HCT116 (cell line): Measurements from ENCODE around the gene ACTN4. TPM values are rescaled to one million over a fixed set of nuclear protein-coding genes. Genes with fewer than 3 reads are reported as not detected.

Experiments
- ATAC-seq: fragments of 200-7000 bp; cut with Tn5 transposase; 2 replicates; pipeline ENCODE4 v1.9.1; 2020; ENCODE audit warnings: mild to moderate bottlenecking, moderate library complexity
- BruUV-seq: library from RNA; stranded (reverse); fragments of 400-500 nt; replicated peaks from 2 replicates; lab custom pipeline; 2021; lab: Mats Ljungman, UMichigan
- CTCF ChIA-PET: fragments of 300-600 bp; sonication (Branson Sonifier 250); formaldehyde crosslinking; loops from one replicate; lab custom pipeline; 2021; ENCODE audit warnings: antibody characterized with exemption; lab: Charles Lee
- POLR2A ChIA-PET: fragments of 300-600, 350-600 bp; sonication (Branson Sonifier 250); formaldehyde crosslinking; loops from one replicate; lab custom pipeline; 2021; ENCODE audit warnings: antibody characterized with exemption; lab: Charles Lee
- RAD21 ChIA-PET, 2 experiments: fragments of 300-600 bp; sonication (Branson Sonifier 250); formaldehyde crosslinking; loops; one replicate each; lab custom pipeline; 2023; ENCODE audit warnings: low total read pairs in 2 of 2; ENCODE audit not compliant: uncharacterized antibody in 2 of 2, unreplicated experiment in 2 of 2, low non-redundant PET in 1 of 2; lab: Charles Lee
- DNase-seq: peaks from one replicate; pipeline ENCODE4 v3.0.0-alpha.2; 2010; ENCODE audit warnings: low read depth, low spot score
- H2AFZ ChIP-seq: fragments of 200-600 bp; shearing (Covaris generic), sonication (generic); 2 replicates; pipeline ENCODE4 v1.6.1; 2017; ENCODE audit warnings: low read depth, mixed run types, mixed read lengths, antibody characterized with exemption, low read length; ENCODE audit not compliant: poor library complexity, severe bottlenecking
- H3K27ac ChIP-seq: 2 replicates; pipeline ENCODE4 v1.5.1; 2012; ENCODE audit warnings: low read depth, low read length
- H3K27me3 ChIP-seq: fragments of 200-600 bp; sonication (generic); 2 replicates; pipeline ENCODE4 v1.6.1; 2016; ENCODE audit warnings: mixed run types, low read length, mixed read lengths; ENCODE audit not compliant: insufficient read depth
- H3K36me3 ChIP-seq, 2 experiments: fragments of 200-500 bp in 1 of 2; fragments of 200-600 bp in 1 of 2; sonication (Bioruptor generic) in 1 of 2; sonication (generic) in 1 of 2; 2 replicates each; pipeline versions ENCODE4 v1.5.1 to v1.6.1; 2014 to 2016; ENCODE audit warnings: low read length in 2 of 2, inconsistent platforms in 1 of 2, mixed read lengths in 1 of 2, mixed run types in 1 of 2; ENCODE audit not compliant: insufficient read depth in 2 of 2, control insufficient read depth in 1 of 2
- H3K4me1 ChIP-seq, 2 experiments: fragments of 200-600 bp in 1 of 2; sonication (generic) in 1 of 2; 2 replicates each; pipeline versions ENCODE4 v1.5.1 to v1.6.1; 2012 to 2017; ENCODE audit warnings: low read length in 2 of 2, inconsistent platforms in 1 of 2, mild to moderate bottlenecking in 1 of 2, mixed read lengths in 1 of 2, mixed run types in 1 of 2, moderate library complexity in 1 of 2; ENCODE audit not compliant: insufficient read depth in 2 of 2, control insufficient read depth in 1 of 2
- H3K4me2 ChIP-seq: fragments of 200-600 bp; sonication (generic); 2 replicates; pipeline ENCODE4 v1.6.1; 2017; ENCODE audit warnings: mixed run types, low read length, mixed read lengths
- H3K4me3 ChIP-seq, 2 experiments: fragments of 200-600 bp in 1 of 2; sonication (generic) in 1 of 2; replicated peaks in 1 of 2; 2 replicates each; pipeline ENCODE4 v1.5.1; 2011 to 2016; ENCODE audit warnings: low read length in 2 of 2, control low read depth in 1 of 2, low read depth in 1 of 2, mild to moderate bottlenecking in 1 of 2, mixed read lengths in 1 of 2, mixed run types in 1 of 2
- H3K79me2 ChIP-seq: fragments of 200-600 bp; sonication (generic); 2 replicates; pipeline ENCODE4 v1.6.1; 2017; ENCODE audit warnings: mild to moderate bottlenecking, mixed run types, low read length, moderate library complexity, mixed read lengths; ENCODE audit not compliant: insufficient read depth
- H3K9ac ChIP-seq: fragments of 200-600 bp; sonication (generic); 2 replicates; pipeline ENCODE4 v1.6.1; 2016; ENCODE audit warnings: low read length, mixed read lengths
- H3K9me2 ChIP-seq: fragments of 200-600 bp; sonication (generic), shearing (Covaris generic); 2 replicates; pipeline ENCODE4 v1.6.1; 2017; ENCODE audit warnings: mixed run types, mild to moderate bottlenecking, moderate library complexity; ENCODE audit not compliant: insufficient read depth
- H3K9me3 ChIP-seq, 2 experiments: fragments of 200-500 bp in 1 of 2; fragments of 200-600 bp in 1 of 2; sonication (Bioruptor generic) in 1 of 2; sonication (generic) in 1 of 2; 2 replicates each; pipeline ENCODE4 v1.6.1; 2014 to 2017; ENCODE audit warnings: low read length in 2 of 2, mixed read lengths in 2 of 2, inconsistent platforms in 1 of 2, low read depth in 1 of 2, mild to moderate bottlenecking in 1 of 2, mixed run types in 1 of 2, moderate library complexity in 1 of 2; ENCODE audit not compliant: control insufficient read depth in 1 of 2, insufficient read depth in 1 of 2
- H4K20me1 ChIP-seq: fragments of 200-600 bp; sonication (generic), shearing (Covaris generic); 2 replicates; pipeline ENCODE4 v1.6.1; 2017; ENCODE audit warnings: mixed run types, mild to moderate bottlenecking, moderate library complexity; ENCODE audit not compliant: insufficient read depth
- CEBPB ChIP-seq: IDR thresholded peaks from 2 replicates; pipeline ENCODE4 v1.6.1; 2012; ENCODE audit warnings: low read depth
- CTCF ChIP-seq, 3 experiments: fragments of 200-600 bp in 1 of 3; sonication (generic) in 1 of 3; IDR thresholded peaks in 2 of 3; conservative IDR thresholded peaks in 1 of 3; 2 replicates each; pipeline ENCODE4 v1.5.1; 2012 to 2017; ENCODE audit warnings: low read depth in 2 of 3, low read length in 2 of 3, antibody characterized with exemption in 1 of 3, borderline replicate concordance in 1 of 3, control low read depth in 1 of 3, mild to moderate bottlenecking in 1 of 3, mixed read lengths in 1 of 3, mixed run types in 1 of 3, moderate library complexity in 1 of 3; ENCODE audit not compliant: insufficient read depth in 1 of 3
- EGR1 ChIP-seq: IDR thresholded peaks from 2 replicates; pipeline ENCODE4 v1.6.1; 2012; ENCODE audit warnings: low read depth
- ELF1 ChIP-seq: IDR thresholded peaks from 2 replicates; pipeline ENCODE4 v1.6.1; 2012; ENCODE audit warnings: low read depth, borderline replicate concordance
- EZH2 ChIP-seq: fragments of 200-600 bp; sonication (generic); IDR thresholded peaks from 2 replicates; pipeline ENCODE4 v1.6.1; 2017; ENCODE audit warnings: antibody characterized with exemption, mixed run types
- EZH2phosphoT487 ChIP-seq: fragments of 200-600 bp; IDR thresholded peaks from 2 replicates; pipeline ENCODE4 v1.6.1; 2018; ENCODE audit warnings: antibody characterized with exemption, borderline replicate concordance
- FOSL1 ChIP-seq: IDR thresholded peaks from 2 replicates; pipeline ENCODE4 v1.6.1; 2012; ENCODE audit warnings: low read depth
- JUND ChIP-seq: IDR thresholded peaks from 2 replicates; pipeline ENCODE4 v1.6.1; 2012
- MAX ChIP-seq: IDR thresholded peaks from 2 replicates; pipeline ENCODE4 v1.6.1; 2012
- SIN3A ChIP-seq: IDR thresholded peaks from 2 replicates; pipeline ENCODE4 v1.6.1; 2012; ENCODE audit warnings: low read depth
- SP1 ChIP-seq: IDR thresholded peaks from 2 replicates; pipeline ENCODE4 v1.6.1; 2012; ENCODE audit warnings: low read depth
- SRF ChIP-seq: IDR thresholded peaks from 2 replicates; pipeline ENCODE4 v1.6.1; 2012; ENCODE audit warnings: low read depth
- TCF7L2 ChIP-seq: IDR thresholded peaks from 2 replicates; pipeline ENCODE4 v1.7.0; 2011; ENCODE audit warnings: borderline replicate concordance, inconsistent platforms; ENCODE audit not compliant: insufficient read depth, insufficient read length; ENCODE audit errors: extremely low read depth
- ZNF274 ChIP-seq: fragments of 200-500 bp; sonication (Bioruptor generic); IDR thresholded peaks from 2 replicates; pipeline ENCODE4 v1.6.1; 2014; ENCODE audit warnings: mild to moderate bottlenecking, low read depth, low read length, inconsistent platforms
- intact Hi-C: fragments of 100-400 bp; cut with micrococcal nuclease; formaldehyde crosslinking; loops from 2 replicates; pipeline ENCODE4 v1.10.0; 2022
- total RNA-seq: library from RNA; stranded (reverse); gene quantifications from one replicate; pipeline ENCODE4 v1.2.1, GENCODE V29; 2021; ENCODE audit not compliant: unreplicated experiment
- TF ChIP-seq, protein P1 (sequence below): IDR thresholded peaks from 2 replicates; pipeline ENCODE4 v1.6.1; 2012

Gene ACTN4
- total RNA-seq, 1 experiment from 2014 or later = 651 TPM

- TF ChIP-seq ELF1 = no peak
- TF ChIP-seq SIN3A = no peak
- TF ChIP-seq CEBPB = no peak
These were observed 51.0 kb downstream of the ACTN4 start (continued) for GRCh38 chr19:38698225-38699026.

- Histone ChIP-seq H3K27me3 (no peaks in the 10 kb centered on the region), H3K4me2 (no peak overlapping the region), H3K27ac (no peak overlapping the region), H3K9me3 (no peaks in the 10 kb centered on the region), H4K20me1 (no peaks in the 10 kb centered on the region), H3K36me3 (peaks cover 13 to 77% of the 10 kb centered on the region in 2 experiments; a peak in 3 of 4 replicates), H3K9me2 (no peaks in the 10 kb centered on the region), H3K9ac (no peak overlapping the region), H3K4me1 (peaks cover 7 to 42% of the 10 kb centered on the region in 2 experiments), H3K79me2 (peaks cover 99% of the 10 kb centered on the region), H3K4me3 (no peak overlapping the region), H2AFZ (no peak overlapping the region)
- ATAC-seq = no peak
- no peak for TF ChIP-seq SP1
- TF ChIP-seq MAX = no peak
- ChIA-PET POLR2A (no interaction called here), RAD21 (no interaction called here), CTCF (no interaction called here)
- no peak for DNase-seq
- intact Hi-C loops = no loop called here
- BruUV-seq = no TSS peak
These were observed 51.5 kb downstream of the ACTN4 start for GRCh38 chr19:38699027-38699346.

DNA sequence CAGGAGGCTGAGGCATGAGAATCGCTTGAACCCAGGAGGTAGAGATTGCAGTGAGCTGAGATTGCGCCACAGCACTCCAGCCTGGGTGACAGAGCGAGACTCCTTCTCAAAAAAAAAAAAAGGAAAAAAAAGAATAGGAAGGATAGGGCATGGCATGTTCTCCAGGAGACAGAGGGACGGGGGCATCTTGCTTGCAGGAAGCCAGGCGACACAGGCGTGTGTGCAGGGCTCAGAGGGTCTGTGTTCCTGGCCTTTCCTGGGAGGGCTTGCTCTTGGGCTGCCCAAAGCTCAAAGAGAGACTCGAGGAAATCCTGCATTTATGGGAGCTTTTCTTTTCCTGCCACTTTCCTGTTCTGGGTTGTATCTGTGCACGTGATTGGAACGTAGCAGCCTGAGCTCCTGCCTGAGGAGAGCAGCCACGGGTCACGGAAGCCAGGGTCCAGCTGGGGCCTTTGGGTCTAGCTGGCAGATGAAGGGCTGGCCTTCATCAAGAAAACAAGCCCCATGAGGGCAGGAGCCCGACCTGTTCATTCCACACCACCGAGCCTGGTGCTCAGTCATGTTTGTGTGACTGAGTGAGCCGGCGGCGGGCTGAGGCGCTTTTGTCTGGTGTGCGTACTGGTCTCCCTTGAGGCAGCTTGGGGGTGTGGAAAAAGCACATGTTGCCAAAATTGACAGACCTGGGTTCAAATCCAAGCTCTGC lies 52.3 kb downstream of the ACTN4 start:
- ATAC-seq = no peak
- TF ChIP-seq CEBPB (no peak), EZH2 (no peak), FOSL1 (no peak), SRF (no peak), EZH2phosphoT487 (no peak), ELF1 (no peak), EGR1 (no peak), ZNF274 (no peak), TCF7L2 (no peak), SP1 (no peak), JUND (no peak), CTCF (IDR thresholded peaks at IDR 0.05 in 2 of 3, conservative IDR thresholded peaks at IDR 0.05 in 1 of 3; ENCODE audit: borderline replicate concordance in 1 of 3, insufficient read depth in 1 of 3, low read depth in 2 of 3, low read length in 2 of 3) (no peak), MAX (no peak)
- TF ChIP-seq, protein P1, sequence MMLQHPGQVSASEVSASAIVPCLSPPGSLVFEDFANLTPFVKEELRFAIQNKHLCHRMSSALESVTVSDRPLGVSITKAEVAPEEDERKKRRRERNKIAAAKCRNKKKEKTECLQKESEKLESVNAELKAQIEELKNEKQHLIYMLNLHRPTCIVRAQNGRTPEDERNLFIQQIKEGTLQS = no peak

More for the DNA sequence above, 52.3 kb downstream of the ACTN4 start:
- ChIA-PET POLR2A (interaction anchor here (0.6 kb wide), 1 partner anchor 374 kb away, joined by 3 read pairs; no protein-coding TSS in a partner anchor), CTCF (no interaction called here), RAD21 (no interaction called here)
- Histone ChIP-seq H3K27ac (no peak overlapping the region; the same call in 1 of the 2 replicates), H3K27me3 (no peaks in the 10 kb centered on the region), H3K9me2 (no peaks in the 10 kb centered on the region), H3K79me2 (peaks cover 99% of the 10 kb centered on the region), H4K20me1 (no peaks in the 10 kb centered on the region), H3K36me3 (peaks cover 17 to 80% of the 10 kb centered on the region in 2 experiments; a peak in 3 of 4 replicates), H3K4me3 (no peak overlapping the region), H3K9ac (no peak overlapping the region), H2AFZ (no peak overlapping the region), H3K4me2 (no peak overlapping the region), H3K4me1 (peaks cover 0 to 34% of the 10 kb centered on the region in 2 experiments; a peak in 2 of 4 replicates), H3K9me3 (no peaks in the 10 kb centered on the region)
- BruUV-seq = no TSS peak
- no peak for DNase-seq
- intact Hi-C loops = no loop called here
